AG04449 (cell line): ENCODE measurements around the gene ETV6.

Experiments
- CTCF ChIA-PET: fragments of 350-600 bp; formaldehyde crosslinking; extraction: SDS; loops from one replicate; lab custom pipeline; 2021; ENCODE audit warnings: antibody characterized with exemption; lab: Yijun Ruan, JAX
- POLR2A ChIA-PET: fragments of 400-600, 350-600 bp; formaldehyde crosslinking; extraction: SDS; loops from one replicate; lab custom pipeline; 2020; ENCODE audit warnings: antibody characterized with exemption, inconsistent platforms; lab: Yijun Ruan, JAX
- DNase-seq: peaks from one replicate; pipeline ENCODE4 v3.0.0-alpha.2; 2010; ENCODE audit warnings: low read depth, low spot score
- H3K4me3 ChIP-seq: 2 replicates; pipeline ENCODE4 v1.5.1; 2011; ENCODE audit warnings: low read depth, mild to moderate bottlenecking, control low read depth, low read length
- TF ChIP-seq, protein P1 (sequence below): IDR thresholded peaks from one replicate; pipeline ENCODE4 v1.5.1; 2011; ENCODE audit warnings: mild to moderate bottlenecking, moderate library complexity, low read length, control low read depth, inconsistent platforms; ENCODE audit not compliant: insufficient read depth; ENCODE audit errors: missing control alignments

ETV6 gene

GRCh38 chr12:11658791-11659190 is 9.3 kb downstream of the ETV6 start:
- TF ChIP-seq, protein P1, sequence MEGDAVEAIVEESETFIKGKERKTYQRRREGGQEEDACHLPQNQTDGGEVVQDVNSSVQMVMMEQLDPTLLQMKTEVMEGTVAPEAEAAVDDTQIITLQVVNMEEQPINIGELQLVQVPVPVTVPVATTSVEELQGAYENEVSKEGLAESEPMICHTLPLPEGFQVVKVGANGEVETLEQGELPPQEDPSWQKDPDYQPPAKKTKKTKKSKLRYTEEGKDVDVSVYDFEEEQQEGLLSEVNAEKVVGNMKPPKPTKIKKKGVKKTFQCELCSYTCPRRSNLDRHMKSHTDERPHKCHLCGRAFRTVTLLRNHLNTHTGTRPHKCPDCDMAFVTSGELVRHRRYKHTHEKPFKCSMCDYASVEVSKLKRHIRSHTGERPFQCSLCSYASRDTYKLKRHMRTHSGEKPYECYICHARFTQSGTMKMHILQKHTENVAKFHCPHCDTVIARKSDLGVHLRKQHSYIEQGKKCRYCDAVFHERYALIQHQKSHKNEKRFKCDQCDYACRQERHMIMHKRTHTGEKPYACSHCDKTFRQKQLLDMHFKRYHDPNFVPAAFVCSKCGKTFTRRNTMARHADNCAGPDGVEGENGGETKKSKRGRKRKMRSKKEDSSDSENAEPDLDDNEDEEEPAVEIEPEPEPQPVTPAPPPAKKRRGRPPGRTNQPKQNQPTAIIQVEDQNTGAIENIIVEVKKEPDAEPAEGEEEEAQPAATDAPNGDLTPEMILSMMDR = no peak
- H3K4me3 ChIP-seq = no peak overlapping the region
- DNase-seq = peak; percentile 49
- ChIA-PET CTCF (no interaction called here), POLR2A (no interaction called here)

GRCh38 chr12:11660624-11661023 is 11.2 kb downstream of the ETV6 start:
- no peak for DNase-seq
- no peak overlapping the region for H3K4me3 ChIP-seq
- TF ChIP-seq, protein P1 = no peak
- ChIA-PET POLR2A (no interaction called here), CTCF (interaction anchor here (1.6 kb wide), 1 partner anchor 372 kb away, joined by 4 read pairs; no protein-coding TSS in a partner anchor)

DNA sequence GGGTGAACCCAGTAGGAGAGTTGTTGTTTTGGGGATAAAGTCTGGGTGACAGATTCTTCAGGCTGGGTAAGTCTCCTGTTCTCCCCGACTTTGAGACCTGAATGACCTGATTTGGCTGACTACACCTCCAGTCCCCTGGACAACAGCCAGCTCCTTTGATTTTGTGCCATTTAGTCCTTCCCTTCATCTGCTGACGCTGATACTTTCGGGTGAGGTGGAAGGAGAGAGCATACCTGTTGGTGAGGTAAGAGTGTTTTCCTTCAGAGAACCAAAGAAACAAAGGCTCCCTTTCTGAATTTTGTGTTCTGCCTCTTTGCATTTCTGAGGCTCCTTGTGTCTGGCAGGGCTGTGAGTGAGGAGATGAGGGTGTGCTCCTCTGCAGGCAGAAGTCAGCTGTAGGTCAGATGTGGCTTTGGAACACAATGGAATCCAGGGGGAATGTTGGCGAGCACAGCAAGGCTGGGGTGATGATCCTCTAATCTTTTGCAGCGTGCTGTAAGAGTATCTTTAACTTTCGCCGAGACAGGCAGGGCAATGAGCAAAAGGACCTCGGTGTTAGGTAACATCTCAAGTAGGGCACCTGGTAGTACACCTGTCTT is 12.1 kb downstream of the ETV6 start:
- CTCF ChIA-PET = interaction anchor here (1.0 kb wide), 1 partner anchor 82 kb away, joined by 3 read pairs; no protein-coding TSS in a partner anchor

DNA sequence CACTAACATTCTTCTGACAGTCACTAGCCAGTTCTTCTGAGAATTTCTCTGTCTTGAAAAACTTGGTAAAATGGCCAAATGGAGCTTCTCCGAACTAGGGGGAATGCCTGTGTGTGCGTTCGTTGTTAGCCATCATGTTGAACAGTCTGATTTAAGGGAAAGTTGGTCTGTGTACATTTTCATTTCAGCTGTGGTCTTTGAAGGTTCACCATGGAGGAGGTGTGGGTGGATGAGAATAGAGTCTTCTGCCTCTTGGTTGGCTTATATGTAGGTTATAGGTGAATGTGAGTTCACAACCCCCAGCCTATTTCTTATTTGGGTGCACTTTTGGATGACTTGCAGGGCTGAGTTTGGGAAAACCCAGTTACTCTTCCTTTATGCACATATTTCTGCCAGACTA is 12.9 kb downstream of the ETV6 start:
- DNase-seq = no peak
- ChIA-PET CTCF (interaction anchor here (1.0 kb wide), 1 partner anchor 83 kb away, joined by 3 read pairs; no protein-coding TSS in a partner anchor), POLR2A (no interaction called here)
- no peak overlapping the region for H3K4me3 ChIP-seq
- TF ChIP-seq, protein P1 = no peak

More for the DNA sequence above, 12.1 kb downstream of the ETV6 start:
- no peak overlapping the region for H3K4me3 ChIP-seq
- TF ChIP-seq, protein P1 = no peak
- POLR2A ChIA-PET = no interaction called here
- DNase-seq = no peak

DNA sequence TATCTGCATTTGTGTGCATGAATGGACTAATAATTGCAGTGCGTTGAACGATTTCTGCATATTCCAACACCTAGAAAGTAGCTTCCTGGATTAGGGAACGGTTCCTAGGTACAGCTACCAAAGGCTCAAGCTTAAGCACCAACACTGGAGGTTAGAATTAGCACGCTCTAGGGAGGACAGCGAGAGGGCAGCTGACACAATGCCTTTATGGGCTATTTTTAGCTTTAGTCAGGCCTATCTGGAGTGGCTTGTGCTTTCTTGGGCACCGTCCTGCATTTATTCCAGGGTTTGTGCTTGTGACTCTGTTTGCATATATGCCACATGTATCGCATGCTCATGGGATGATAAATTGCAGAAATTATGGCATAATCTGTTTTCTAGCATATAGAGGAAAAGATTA is 13.7 kb downstream of the ETV6 start:
- ChIA-PET CTCF (no interaction called here), POLR2A (no interaction called here)
- DNase-seq = no peak
- no peak overlapping the region for H3K4me3 ChIP-seq
- TF ChIP-seq, protein P1 = no peak

DNA sequence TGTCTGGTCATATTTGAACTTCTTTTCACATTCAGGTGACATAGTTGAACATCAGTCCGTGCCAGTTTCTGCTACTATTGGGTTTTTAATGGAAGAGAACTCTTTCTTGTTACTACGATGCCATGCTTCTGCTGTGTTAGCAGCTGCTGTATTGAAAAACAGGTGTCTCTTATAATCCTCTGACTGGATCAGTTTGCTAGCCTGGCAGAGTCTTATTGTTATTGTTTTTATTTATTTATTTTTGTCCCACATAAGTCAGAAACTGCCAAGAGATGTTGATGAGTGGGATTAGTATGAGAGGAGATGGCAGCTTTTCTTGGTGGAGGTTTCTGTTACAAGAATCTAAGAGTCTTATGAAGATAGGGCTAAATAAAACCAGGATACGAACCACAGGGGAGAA is 14.6 kb downstream of the ETV6 start:
- ChIA-PET CTCF (interaction anchor here (0.8 to 1.2 kb wide), 2 partner anchors 82 to 369 kb away, joined by 3 read pairs; no protein-coding TSS in a partner anchor), POLR2A (no interaction called here)

More for the DNA sequence above, 14.6 kb downstream of the ETV6 start:
- H3K4me3 ChIP-seq = no peak overlapping the region
- DNase-seq = no peak
- TF ChIP-seq, protein P1 = no peak
